HepG2 (cell line): ENCODE measurements around the gene USP32. TPM values are rescaled to one million over a fixed set of nuclear protein-coding genes. Genes with fewer than 3 reads are reported as not detected.
A peak's percentile ranks its signal among the peaks of the same experiment; 100 is the strongest.

Experiments used
- ATAC-seq: fragments of 200-7000 bp; cut with Tn5 transposase; 3 replicates; pipeline ENCODE4 v1.9.1; 2020; ENCODE audit warnings: mild to moderate bottlenecking, moderate library complexity
- BruUV-seq: library from RNA; stranded (reverse); fragments of 400-500 nt; replicated peaks from 2 replicates; lab custom pipeline; 2021; lab: Mats Ljungman, UMichigan
- CTCF ChIA-PET: fragments of 300-600 bp; formaldehyde crosslinking; extraction: SDS; loops from one replicate; lab custom pipeline; 2021; ENCODE audit warnings: low total read pairs, inconsistent platforms, low intra/inter-chr PET ratio; lab: Yijun Ruan, JAX
- POLR2A ChIA-PET: fragments of 350-600 bp; sonication (Branson Sonifier 250); formaldehyde crosslinking; loops from one replicate; lab custom pipeline; 2020; ENCODE audit warnings: antibody characterized with exemption, inconsistent platforms; lab: Yijun Ruan, JAX
- DNase-seq: peaks from one replicate; pipeline ENCODE4 v3.0.0-alpha.2; 2015; ENCODE audit warnings: low spot score
- FAIRE-seq: peaks from 3 replicates; lab custom pipeline; 2011; peaks lifted over from hg19 to GRCh38; lab: Jason Lieb, UNC
- H2AFZ ChIP-seq: one replicate; pipeline ENCODE4 v1.6.1; 2011; ENCODE audit warnings: low read length, inconsistent platforms
- H3K27ac ChIP-seq: fragments of 300-600 bp; 3 replicates; pipeline ENCODE4 v1.8.0; 2011; ENCODE audit warnings: mixed run types, mild to moderate bottlenecking, mixed read lengths, low read length, inconsistent platforms; ENCODE audit not compliant: insufficient read depth; ENCODE audit errors: extremely low read length
- H3K27me3 ChIP-seq, 2 experiments: fragments of 200-600 bp in 1 of 2; 2 replicates in 1 of 2; 3 replicates in 1 of 2; pipeline versions ENCODE4 v1.6.0 to v1.8.0; 2011; ENCODE audit warnings: low read length in 2 of 2, mild to moderate bottlenecking in 2 of 2, moderate library complexity in 2 of 2, inconsistent platforms in 1 of 2; ENCODE audit not compliant: insufficient read depth in 2 of 2, control insufficient read depth in 1 of 2
- H3K36me3 ChIP-seq, 2 experiments: fragments of 200-600 bp in 1 of 2; replicated peaks in 1 of 2; 2 replicates in 1 of 2; 3 replicates in 1 of 2; pipeline versions ENCODE4 v1.5.1 to v1.8.0; 2011; ENCODE audit warnings: low read length in 2 of 2, inconsistent platforms in 1 of 2; ENCODE audit not compliant: insufficient read depth in 2 of 2, control insufficient read depth in 1 of 2
- H3K4me1 ChIP-seq: 2 replicates; pipeline ENCODE4 v1.5.1; 2012; ENCODE audit warnings: low read length, inconsistent platforms; ENCODE audit not compliant: insufficient read depth
- H3K4me2 ChIP-seq: 2 replicates; pipeline ENCODE4 v1.6.0; 2011; ENCODE audit warnings: low read depth, low read length, inconsistent platforms
- H3K4me3 ChIP-seq, 3 experiments: fragments of 200-600 bp in 1 of 3; sonication (generic), shearing (Covaris generic) in 1 of 3; replicated peaks in 1 of 3; 2 replicates each; pipeline ENCODE4 v1.5.1; 2011 to 2016; ENCODE audit warnings: low read length in 3 of 3, inconsistent platforms in 2 of 3, low read depth in 2 of 3, mild to moderate bottlenecking in 2 of 3, control low read depth in 1 of 3, mixed read lengths in 1 of 3; ENCODE audit not compliant: insufficient read depth in 1 of 3
- H3K79me2 ChIP-seq: one replicate; pipeline ENCODE4 v1.6.1; 2011; ENCODE audit warnings: low read length, inconsistent platforms; ENCODE audit not compliant: insufficient read depth
- H3K9ac ChIP-seq: 2 replicates; pipeline ENCODE4 v1.6.0; 2011; ENCODE audit warnings: mild to moderate bottlenecking, low read depth, low read length, inconsistent platforms; ENCODE audit not compliant: insufficient read depth
- H3K9me3 ChIP-seq: 2 replicates; pipeline ENCODE4 v1.5.1; 2012; ENCODE audit warnings: mild to moderate bottlenecking, low read length
- H4K20me1 ChIP-seq: 2 replicates; pipeline ENCODE4 v1.6.0; 2011; ENCODE audit warnings: inconsistent platforms, mild to moderate bottlenecking, low read length, moderate library complexity; ENCODE audit not compliant: insufficient read depth
- BORCS8-MEF2B ChIP-seq: sonication (generic); formaldehyde crosslinking; IDR thresholded peaks from 2 replicates; pipeline ENCODE4 v1.8.0; 2022; ENCODE audit warnings: mild to moderate bottlenecking, missing genetic modification reagents
- GATA4 ChIP-seq: sonication (generic); IDR thresholded peaks from 2 replicates; pipeline ENCODE4 v1.6.1; 2016; ENCODE audit warnings: antibody characterized with exemption, low read depth, borderline replicate concordance
- HNF4A ChIP-seq: sonication (generic); formaldehyde crosslinking; IDR thresholded peaks from 2 replicates; pipeline ENCODE4 v1.4.0; 2020; ENCODE audit warnings: missing genetic modification reagents
- NFIC ChIP-seq: IDR thresholded peaks from 2 replicates; pipeline ENCODE4 v1.6.1; 2012; ENCODE audit warnings: mild to moderate bottlenecking, low read length, inconsistent platforms
- NR2F1 ChIP-seq, 2 experiments: fragments of 450-650 bp in 1 of 2; formaldehyde crosslinking in 1 of 2; IDR thresholded peaks; 2 replicates each; pipeline versions ENCODE4 v1.5.0 to v1.6.1; 2016 to 2020; ENCODE audit warnings: mild to moderate bottlenecking in 1 of 2, missing compliant biosample characterization in 1 of 2, missing genetic modification reagents in 1 of 2, moderate library complexity in 1 of 2
- RNF219 ChIP-seq: sonication (generic); formaldehyde crosslinking; IDR thresholded peaks from 2 replicates; pipeline ENCODE4 v1.5.0; 2020; ENCODE audit warnings: mild to moderate bottlenecking, missing genetic modification reagents
- RXRA ChIP-seq: sonication (generic); formaldehyde crosslinking; IDR thresholded peaks from 2 replicates; pipeline ENCODE4 v1.5.1; 2020; ENCODE audit warnings: missing genetic modification reagents
- ZNF253 ChIP-seq: sonication (generic); formaldehyde crosslinking; IDR thresholded peaks from 2 replicates; pipeline ENCODE4 v1.8.0; 2022; ENCODE audit warnings: mild to moderate bottlenecking, missing genetic modification reagents, borderline replicate concordance
- ZNF414 ChIP-seq: sonication (generic); formaldehyde crosslinking; IDR thresholded peaks from 2 replicates; pipeline ENCODE4 v1.5.0; 2020; ENCODE audit warnings: missing genetic modification reagents
- WGBS: methylation state at CpG from one replicate; pipeline ENCODE4 v1.1.6; 2017; ENCODE audit warnings: low lambda C conversion rate; 5-methylcytosine and 5-hydroxymethylcytosine counted together
- in situ Hi-C: cut with HindIII; loops from 2 replicates; pipeline ENCODE4 v1.10.0; 2017; ENCODE audit warnings: low pct_unique_long_range_greater_than_20kb; ENCODE audit not compliant: extremely low pct_ligation_motif_present
- intact Hi-C: fragments of 100-400 bp; cut with micrococcal nuclease; formaldehyde crosslinking; loops from one replicate; pipeline ENCODE4 v1.10.0; 2022; ENCODE audit not compliant: unreplicated experiment
- polyA plus RNA-seq, 8 experiments: library from polyadenylated mRNA; depleted of rRNA in 3 of 8; stranded (reverse) in 7 of 8; unstranded in 1 of 8; fragments of >200 nt; fragmentation: Illumina TruSeq in 4 of 8; extraction: Trizol in 4 of 8; gene quantifications; 2 replicates each; pipeline versions ENCODE4 v1.2.1 to v1.2.3, GENCODE V29; 2011 to 2016; ENCODE audit warnings: low read depth in 4 of 8, missing spikeins in 1 of 8, mixed read lengths in 1 of 8; ENCODE audit not compliant: insufficient read depth in 1 of 8
- total RNA-seq, 5 experiments: library from RNA; depleted of rRNA; stranded (reverse); fragments of >200 nt; fragmentation: Illumina TruSeq; extraction: Trizol; gene quantifications; 2 replicates each; pipeline ENCODE4 v1.2.3, GENCODE V29; 2016; ENCODE audit warnings: low read depth in 1 of 5

The USP32 gene
- total and polyA plus RNA-seq, 2 of the 13 experiments (the other 11 are each of a cell fraction or from before 2014, with no cell fraction given), result 24.9 to 39.9 TPM

- TF ChIP-seq HNF4A (CRISPR knock-in tag) (no peak), NFIC (no peak)
Measured at GRCh38 chr17:60278237-60278636, 113.7 kb downstream of the USP32 start (continued).

GRCh38 chr17:60277258-60277657, 114.7 kb downstream of the USP32 start:
- POLR2A ChIA-PET, result no interaction called here
- no peaks in the 10 kb centered on the region for H3K9me3 ChIP-seq

More at GRCh38 chr17:60277258-60277657, 114.7 kb downstream of the USP32 start:
- Histone ChIP-seq H3K36me3 (peaks cover 0 to 3% of the 10 kb centered on the region in 2 experiments; a peak in 2 of 5 replicates), H3K27me3 (no peaks in the 10 kb centered on the region), H3K79me2 (no peaks in the 10 kb centered on the region), H3K4me2 (no peak overlapping the region), H4K20me1 (no peaks in the 10 kb centered on the region)
- no TSS peak for BruUV-seq
- peak; percentile 26 for FAIRE-seq
- TF ChIP-seq GATA4 (no peak), BORCS8-MEF2B (no peak), ZNF414 (CRISPR knock-in tag) (no peak), RXRA (CRISPR knock-in tag) (no peak), RNF219 (no peak), ZNF253 (no peak), NR2F1 (CRISPR knock-in tag; IDR thresholded peaks at IDR 0.05) (no peak)
- TF ChIP-seq, all 625 proteins: peak for 0
- in situ Hi-C loops (no loop called here), intact Hi-C loops (no loop called here)
- no peak overlapping the region for H3K9ac ChIP-seq
- CTCF ChIA-PET, result no interaction called here
- peaks cover 8% of the 10 kb centered on the region for H3K4me1 ChIP-seq
- no peak overlapping the region for H3K27ac ChIP-seq
- WGBS, result 96% methylated on average over 1 of the region's 1 CpG
- ATAC-seq (no peak), DNase-seq (no peak)
- H3K4me3 ChIP-seq, result no peak overlapping the region
- H2AFZ ChIP-seq, result no peak overlapping the region
